MCF 10A (cell line): Measurements from ENCODE around the gene CRYAB. TPM values are rescaled to one million over a fixed set of nuclear protein-coding genes. Genes with fewer than 3 reads are reported as not detected.
"Not testable (repeated sequence)": the region's sequence is repeated elsewhere in the genome, so short reads cannot be mapped to it uniquely, and the experiment has no call there.

Source experiments
- BruUV-seq: library from RNA; stranded (reverse); fragments of 400-500 nt; replicated peaks from 2 replicates; lab custom pipeline; 2021; lab: Mats Ljungman, UMichigan
- CTCF ChIA-PET: fragments of 300-600 bp; sonication (Branson Sonifier 250); formaldehyde crosslinking; extraction: SDS; loops from one replicate; lab custom pipeline; 2021; ENCODE audit warnings: antibody characterized with exemption, inconsistent platforms; lab: Yijun Ruan, JAX
- POLR2A ChIA-PET: fragments of 300-600, 350-650 bp; sonication (Branson Sonifier 250); formaldehyde crosslinking; extraction: SDS; loops from one replicate; lab custom pipeline; 2020; ENCODE audit warnings: antibody characterized with exemption, inconsistent platforms; lab: Yijun Ruan, JAX
- DNase-seq: peaks from one replicate; pipeline ENCODE4 v3.0.0-alpha.2; 2018; ENCODE audit not compliant: unreplicated experiment
- H3K27ac Mint-ChIP-seq: one replicate; pipeline ENCODE4 v1.8.0; 2022; ENCODE audit warnings: mild to moderate bottlenecking, low read depth, mixed read lengths; ENCODE audit not compliant: unreplicated experiment
- H3K27me3 Mint-ChIP-seq: one replicate; pipeline ENCODE4 v1.8.0; 2022; ENCODE audit warnings: mixed read lengths; ENCODE audit not compliant: insufficient read depth, unreplicated experiment
- H3K36me3 Mint-ChIP-seq: one replicate; pipeline ENCODE4 v1.8.0; 2022; ENCODE audit warnings: mild to moderate bottlenecking, moderate library complexity, mixed read lengths; ENCODE audit not compliant: insufficient read depth, unreplicated experiment
- H3K4me1 Mint-ChIP-seq: one replicate; pipeline ENCODE4 v1.8.0; 2022; ENCODE audit warnings: mixed read lengths; ENCODE audit not compliant: insufficient read depth, unreplicated experiment
- H3K4me3 Mint-ChIP-seq: one replicate; pipeline ENCODE4 v1.8.0; 2022; ENCODE audit warnings: mild to moderate bottlenecking, moderate library complexity, mixed read lengths; ENCODE audit not compliant: unreplicated experiment
- H3K9me3 Mint-ChIP-seq: one replicate; pipeline ENCODE4 v1.8.0; 2022; ENCODE audit warnings: mixed read lengths; ENCODE audit not compliant: unreplicated experiment
- CTCF ChIP-seq: fragments of 200-600 bp; IDR thresholded peaks from one replicate; pipeline ENCODE4 v1.8.0; 2022; ENCODE audit warnings: antibody characterized with exemption, mild to moderate bottlenecking; ENCODE audit not compliant: unreplicated experiment
- intact Hi-C: fragments of 100-400 bp; cut with micrococcal nuclease; formaldehyde crosslinking; loops from 2 replicates; pipeline ENCODE4 v1.14.1; 2022
- total RNA-seq: library from RNA; stranded (reverse); gene quantifications from 2 replicates; pipeline ENCODE4 v1.2.3, GENCODE V29; 2022

The CRYAB gene
- total RNA-seq, 1 experiment from 2014 or later: 2.5 TPM

GRCh38 chr11:111905411-111905810 lies 6.2 kb downstream of the CRYAB start:
- H3K27ac Mint-ChIP-seq: no peak overlapping the region
- H3K27me3 Mint-ChIP-seq: no peaks in the 10 kb centered on the region
- H3K4me3 Mint-ChIP-seq: no peak overlapping the region
- no peaks in the 10 kb centered on the region for H3K36me3 Mint-ChIP-seq
- intact Hi-C loops: no loop called here
- no peak for TF ChIP-seq CTCF
- no peaks in the 10 kb centered on the region for H3K9me3 Mint-ChIP-seq
- no TSS peak for BruUV-seq
- ChIA-PET POLR2A (interaction anchor here (0.6 to 1.2 kb wide), 4 partner anchors 21 to 352 kb away, joined by 3 read pairs; no protein-coding TSS in a partner anchor), CTCF (no interaction called here)
- H3K4me1 Mint-ChIP-seq: no peaks in the 10 kb centered on the region
- no peak for DNase-seq

- CTCF ChIA-PET: interaction anchor here (0.6 to 1.4 kb wide), 4 partner anchors 10 to 309 kb away, joined by 3 to 5 read pairs (median 4); no protein-coding TSS in a partner anchor
- Mint-ChIP-seq H3K27ac (no peak overlapping the region), H3K9me3 (no peaks in the 10 kb centered on the region), H3K27me3 (no peaks in the 10 kb centered on the region), H3K4me1 (no peaks in the 10 kb centered on the region), H3K4me3 (no peak overlapping the region), H3K36me3 (peaks cover 29% of the 10 kb centered on the region)
- POLR2A ChIA-PET: interaction anchor here (0.6 to 3.2 kb wide), 3 partner anchors 24 to 58 kb away, joined by 3 to 18 read pairs (median 4); partner anchors contain the start of gene CRYAB
- BruUV-seq: no TSS peak
- intact Hi-C loops: no loop called here
- no peak for DNase-seq
- no peak for TF ChIP-seq CTCF
Measured at GRCh38 chr11:111886844-111887243, 24.7 kb downstream of the CRYAB start.

- no peak for DNase-seq
- POLR2A ChIA-PET: interaction anchor here (0.5 to 3.2 kb wide), 3 partner anchors 24 to 309 kb away, joined by 3 to 18 read pairs (median 6); partner anchors contain the start of gene CRYAB
- H3K4me1 Mint-ChIP-seq: no peaks in the 10 kb centered on the region
- intact Hi-C loops: no loop called here
- no peaks in the 10 kb centered on the region for H3K27me3 Mint-ChIP-seq
- H3K27ac Mint-ChIP-seq: no peak overlapping the region
- TF ChIP-seq CTCF: no peak
- no peak overlapping the region for H3K4me3 Mint-ChIP-seq
- H3K36me3 Mint-ChIP-seq: peaks cover 37% of the 10 kb centered on the region
- no peaks in the 10 kb centered on the region for H3K9me3 Mint-ChIP-seq
- BruUV-seq: no TSS peak
- CTCF ChIA-PET: interaction anchor here (1.2 to 1.5 kb wide), 2 partner anchors 33 to 96 kb away, joined by 6 read pairs; partner anchors contain the start of gene C11orf52
Measured at GRCh38 chr11:111886032-111886431, 25.5 kb downstream of the CRYAB start.

- BruUV-seq, intact Hi-C loops, H3K9me3 Mint-ChIP-seq, DNase-seq, H3K4me3 Mint-ChIP-seq, H3K4me1 Mint-ChIP-seq, H3K27me3 Mint-ChIP-seq: not testable (repeated sequence)
- peak overlapping the region; percentile 8 for H3K27ac Mint-ChIP-seq
- H3K36me3 Mint-ChIP-seq: peaks cover 43% of the 10 kb centered on the region
- ChIA-PET CTCF (interaction anchor here (0.5 to 1.5 kb wide), 3 partner anchors 34 to 97 kb away, joined by 3 to 6 read pairs (median 6); partner anchors contain the start of gene C11orf52), POLR2A (interaction anchor here (2.0 to 3.2 kb wide), 2 partner anchors 14 to 25 kb away, joined by 7 to 18 read pairs; partner anchors contain the start of genes ALG9 and CRYAB)
Measured at GRCh38 chr11:111885053-111885452, 26.5 kb downstream of the CRYAB start.
